Endothelial cell of umbilical vein (primary cell): ENCODE measurements around the gene USP34.

Source experiments
- CTCF ChIP-seq, 2 donors: IDR thresholded peaks; 1 replicate in 1 of 2; 2 replicates in 1 of 2; pipeline ENCODE4 v1.5.1; 2011; ENCODE audit warnings: low read length in 2 of 2, mild to moderate bottlenecking in 2 of 2, moderate library complexity in 2 of 2, control low read depth in 1 of 2, inconsistent platforms in 1 of 2, low read depth in 1 of 2; ENCODE audit not compliant: insufficient read depth in 1 of 2; ENCODE audit errors: extremely low read depth in 1 of 2
- EZH2 ChIP-seq: IDR thresholded peaks from 2 replicates; pipeline ENCODE4 v1.6.1; 2012; ENCODE audit warnings: borderline replicate concordance, low read depth, mild to moderate bottlenecking, moderate library complexity, low read length, inconsistent platforms; ENCODE audit not compliant: severe bottlenecking
- FOS ChIP-seq: IDR thresholded peaks from 2 replicates; pipeline ENCODE4 v1.6.1; 2011; ENCODE audit warnings: mild to moderate bottlenecking, low read length, moderate library complexity, borderline replicate concordance; ENCODE audit not compliant: insufficient read depth
- JUN ChIP-seq: IDR thresholded peaks from 2 replicates; pipeline ENCODE4 v1.6.1; 2011; ENCODE audit warnings: borderline replicate concordance, low read depth; ENCODE audit not compliant: insufficient read length, insufficient read depth
- MAX ChIP-seq: IDR thresholded peaks from 2 replicates; pipeline ENCODE4 v1.6.1; 2011; ENCODE audit not compliant: insufficient read depth, insufficient read length
- MYC ChIP-seq: IDR thresholded peaks from one replicate; pipeline ENCODE4 v1.6.1; 2011; ENCODE audit warnings: mild to moderate bottlenecking, low read depth, low read length
- POLR2A ChIP-seq: IDR thresholded peaks from 2 replicates; pipeline ENCODE4 v1.6.1; 2012; ENCODE audit warnings: low read depth, mild to moderate bottlenecking, control low read depth, low read length
- POLR2AphosphoS5 ChIP-seq: IDR thresholded peaks from 2 replicates; pipeline ENCODE4 v1.6.1; 2012; ENCODE audit warnings: low read depth, mild to moderate bottlenecking, control low read depth, low read length, moderate library complexity; ENCODE audit not compliant: insufficient read depth

- no peak for TF ChIP-seq POLR2A
- TF ChIP-seq CTCF (IDR thresholded peaks at IDR 0.05; ENCODE audit: extremely low read depth in 1 of 2, insufficient read depth in 1 of 2, low read depth in 1 of 2, low read length in 2 of 2) = no peak
- no peak for TF ChIP-seq POLR2AphosphoS5
- TF ChIP-seq EZH2 = no peak
- no peak for TF ChIP-seq JUN
- TF ChIP-seq MAX = no peak
- TF ChIP-seq FOS = no peak
- no peak for TF ChIP-seq MYC
These were observed 45.2 kb downstream of the USP34 start for GRCh38 chr2:61425605-61426155.
